Measurements from ENCODE around the gene BPIFB3. TPM values are rescaled to one million over a fixed set of nuclear protein-coding genes. Genes with fewer than 3 reads are reported as not detected.
"Not testable (repeated sequence)": the region's sequence is repeated elsewhere in the genome, so short reads cannot be mapped to it uniquely, and the experiment has no call there.

The BPIFB3 gene
- total and polyA plus RNA-seq, 9 donors = 0.15 TPM; not detected in 8

GRCh38 chr20:33105316-33105924 is 51.7 kb downstream of the BPIFB3 start:
- no peak for DNase-seq
- intact Hi-C loops (cut with DNase I) = no loop called here
- Histone ChIP-seq H3K27ac (no peak overlapping the region), H3K9me3 (no peaks in the 10 kb centered on the region), H3K27me3 (no peaks in the 10 kb centered on the region), H3K4me3 (no peak overlapping the region), H3K36me3 (no peaks in the 10 kb centered on the region), H3K4me1 (ENCODE audit: insufficient read depth) (no peaks in the 10 kb centered on the region)
- TF ChIP-seq POLR2A (IDR thresholded peaks at IDR 0.05) = no peak
- TF ChIP-seq, protein P1, sequence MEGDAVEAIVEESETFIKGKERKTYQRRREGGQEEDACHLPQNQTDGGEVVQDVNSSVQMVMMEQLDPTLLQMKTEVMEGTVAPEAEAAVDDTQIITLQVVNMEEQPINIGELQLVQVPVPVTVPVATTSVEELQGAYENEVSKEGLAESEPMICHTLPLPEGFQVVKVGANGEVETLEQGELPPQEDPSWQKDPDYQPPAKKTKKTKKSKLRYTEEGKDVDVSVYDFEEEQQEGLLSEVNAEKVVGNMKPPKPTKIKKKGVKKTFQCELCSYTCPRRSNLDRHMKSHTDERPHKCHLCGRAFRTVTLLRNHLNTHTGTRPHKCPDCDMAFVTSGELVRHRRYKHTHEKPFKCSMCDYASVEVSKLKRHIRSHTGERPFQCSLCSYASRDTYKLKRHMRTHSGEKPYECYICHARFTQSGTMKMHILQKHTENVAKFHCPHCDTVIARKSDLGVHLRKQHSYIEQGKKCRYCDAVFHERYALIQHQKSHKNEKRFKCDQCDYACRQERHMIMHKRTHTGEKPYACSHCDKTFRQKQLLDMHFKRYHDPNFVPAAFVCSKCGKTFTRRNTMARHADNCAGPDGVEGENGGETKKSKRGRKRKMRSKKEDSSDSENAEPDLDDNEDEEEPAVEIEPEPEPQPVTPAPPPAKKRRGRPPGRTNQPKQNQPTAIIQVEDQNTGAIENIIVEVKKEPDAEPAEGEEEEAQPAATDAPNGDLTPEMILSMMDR (IDR thresholded peaks at IDR 0.05) = no peak
- TF ChIP-seq EP300 (IDR thresholded peaks at IDR 0.05) = no peak
- WGBS, 3 donors = 52 to 55% (median 54%) methylated on average over 8 of the region's 8 CpGs

GRCh38 chr20:33106058-33106620 is 52.4 kb downstream of the BPIFB3 start:
- H3K9me3 ChIP-seq; DNase-seq; intact Hi-C loops (cut with DNase I); H3K4me1 ChIP-seq (ENCODE audit: insufficient read depth); H3K27me3 ChIP-seq; H3K36me3 ChIP-seq; H3K4me3 ChIP-seq; H3K27ac ChIP-seq: not testable (repeated sequence)
- WGBS, 3 donors = 58 to 71% (median 59%) methylated on average over 7 of the region's 7 CpGs

DNA sequence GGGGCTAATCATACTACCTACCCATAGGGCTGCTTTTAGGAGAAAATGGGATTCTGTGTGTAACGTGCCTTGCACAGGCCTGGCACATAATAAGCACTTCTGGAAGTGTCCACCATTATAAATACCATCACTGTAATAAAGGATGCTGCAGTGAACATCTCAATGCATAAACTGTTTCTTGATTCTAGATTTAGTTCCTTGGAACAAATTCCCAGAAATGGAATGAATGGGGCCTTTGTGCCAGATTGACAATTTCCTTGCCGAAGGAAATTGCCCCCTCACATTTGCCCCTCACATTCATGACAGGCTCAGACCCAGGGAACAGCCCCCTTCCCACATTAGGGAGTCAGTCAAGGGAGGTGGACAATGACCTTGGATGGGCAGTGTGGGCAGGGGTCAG is 55.0 kb downstream of the BPIFB3 start:
- WGBS, 3 donors = 52 to 65% (median 64%) methylated on average over 2 of the region's 2 CpGs
- H3K27me3 ChIP-seq = no peaks in the 10 kb centered on the region
- H3K4me1 ChIP-seq (ENCODE audit: insufficient read depth) = no peaks in the 10 kb centered on the region

GRCh38 chr20:33110147-33110825 is 56.6 kb downstream of the BPIFB3 start:
- H3K27ac ChIP-seq = no peak overlapping the region
- no peak for DNase-seq
- 76 to 80% (median 77%) methylated on average over 8 of the region's 8 CpGs for WGBS, 3 donors
- H3K9me3 ChIP-seq = no peaks in the 10 kb centered on the region
- H3K36me3 ChIP-seq = no peaks in the 10 kb centered on the region
- H3K4me1 ChIP-seq (ENCODE audit: insufficient read depth) = no peaks in the 10 kb centered on the region
- no peak overlapping the region for H3K4me3 ChIP-seq
- no peaks in the 10 kb centered on the region for H3K27me3 ChIP-seq
- TF ChIP-seq POLR2A (IDR thresholded peaks at IDR 0.05) = no peak
- TF ChIP-seq EP300 (IDR thresholded peaks at IDR 0.05) = no peak
- TF ChIP-seq, protein P1 (IDR thresholded peaks at IDR 0.05) = no peak
- intact Hi-C loops (cut with DNase I) = no loop called here

More for the DNA sequence above, 55.0 kb downstream of the BPIFB3 start:
- no peak overlapping the region for H3K27ac ChIP-seq
- H3K4me3 ChIP-seq = no peak overlapping the region
- H3K36me3 ChIP-seq = no peaks in the 10 kb centered on the region
- TF ChIP-seq, protein P1 (IDR thresholded peaks at IDR 0.05) = no peak
- no peak for TF ChIP-seq EP300 (IDR thresholded peaks at IDR 0.05)
- no peak for TF ChIP-seq POLR2A (IDR thresholded peaks at IDR 0.05)
- no peaks in the 10 kb centered on the region for H3K9me3 ChIP-seq
- DNase-seq = no peak
- intact Hi-C loops (cut with DNase I) = no loop called here

DNA sequence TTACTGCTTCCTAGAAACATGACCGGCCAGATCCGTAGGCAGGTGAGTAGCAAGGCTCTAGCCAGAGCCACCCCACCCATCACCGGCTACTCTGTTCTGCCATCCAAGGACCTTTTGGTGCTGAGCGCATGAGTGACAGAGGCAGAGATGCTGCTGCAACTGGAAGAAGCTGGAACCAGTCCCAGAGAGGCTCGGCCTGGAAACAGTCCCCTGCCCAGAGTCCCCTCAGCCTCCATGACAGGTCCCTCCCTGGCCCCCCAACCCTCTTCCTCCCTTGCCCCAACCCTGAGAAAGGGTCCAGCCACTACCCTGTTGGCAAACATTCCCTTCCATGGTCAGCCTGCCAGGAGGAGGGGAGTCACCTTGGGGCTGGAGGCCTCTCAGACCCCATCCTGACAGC is 57.6 kb downstream of the BPIFB3 start:
- 83 to 100% (median 86%) methylated on average over 5 of the region's 5 CpGs for WGBS, 3 donors
- Histone ChIP-seq H3K36me3 (no peaks in the 10 kb centered on the region), H3K4me3 (no peak overlapping the region), H3K27ac (no peak overlapping the region), H3K27me3 (no peaks in the 10 kb centered on the region), H3K4me1 (ENCODE audit: insufficient read depth) (no peaks in the 10 kb centered on the region), H3K9me3 (no peaks in the 10 kb centered on the region)
- intact Hi-C loops (cut with DNase I) = no loop called here
- DNase-seq = no peak
- TF ChIP-seq, protein P1 (IDR thresholded peaks at IDR 0.05) = no peak
- TF ChIP-seq EP300 (IDR thresholded peaks at IDR 0.05) (no peak), POLR2A (IDR thresholded peaks at IDR 0.05) (no peak)
